ENCODE data around the gene ANTXR1.
"Not testable (repeated sequence)": the region's sequence is repeated elsewhere in the genome, so short reads cannot be mapped to it uniquely, and the experiment has no call there.

Gene ANTXR1

GRCh38 chr2:69216535-69217332, 203.8 kb downstream of the ANTXR1 start:
- no peak for DNase-seq

GRCh38 chr2:69217333-69218080, 204.5 kb downstream of the ANTXR1 start:
- peak; percentile 80 for DNase-seq

GRCh38 chr2:69221512-69221911, 208.5 kb downstream of the ANTXR1 start:
- no peak for DNase-seq

- no peak for DNase-seq
Observed at GRCh38 chr2:69221960-69222751, 209.2 kb downstream of the ANTXR1 start.

- DNase-seq: no peak
Observed at GRCh38 chr2:69222953-69223658, 210.1 kb downstream of the ANTXR1 start.

- no peak for DNase-seq
Observed at GRCh38 chr2:69223759-69224511, 211.0 kb downstream of the ANTXR1 start.

- no peak for DNase-seq
Observed at GRCh38 chr2:69224512-69224837, 211.5 kb downstream of the ANTXR1 start.

- DNase-seq: no peak
Observed at GRCh38 chr2:69225933-69226332, 213.0 kb downstream of the ANTXR1 start.

GRCh38 chr2:69226903-69227302, 213.9 kb downstream of the ANTXR1 start:
- DNase-seq: no peak

GRCh38 chr2:69227716-69228115, 214.7 kb downstream of the ANTXR1 start:
- no peak for DNase-seq

GRCh38 chr2:69230946-69231345, 218.0 kb downstream of the ANTXR1 start:
- DNase-seq: not testable (repeated sequence)

GRCh38 chr2:69231612-69232277, 218.8 kb downstream of the ANTXR1 start:
- DNase-seq: no peak

GRCh38 chr2:69235835-69236234, 222.9 kb downstream of the ANTXR1 start:
- DNase-seq: not testable (repeated sequence)

- DNase-seq: no peak
Observed at GRCh38 chr2:69237070-69237670, 224.2 kb downstream of the ANTXR1 start.

- no peak for DNase-seq
Observed at GRCh38 chr2:69238449-69239031, 225.6 kb downstream of the ANTXR1 start.

GRCh38 chr2:69241093-69241492, 228.1 kb downstream of the ANTXR1 start:
- DNase-seq: no peak

GRCh38 chr2:69241664-69242514, 228.9 kb downstream of the ANTXR1 start:
- DNase-seq: no peak

GRCh38 chr2:69242651-69243051, 229.7 kb downstream of the ANTXR1 start:
- DNase-seq: no peak

- no peak for DNase-seq
Observed at GRCh38 chr2:69243652-69244051, 230.7 kb downstream of the ANTXR1 start.

- no peak for DNase-seq
Observed at GRCh38 chr2:69244882-69245281, 231.9 kb downstream of the ANTXR1 start.
